ENCODE results near the gene MARCO. TPM values are rescaled to one million over a fixed set of nuclear protein-coding genes. Genes with fewer than 3 reads are reported as not detected.
A peak's percentile ranks its signal among the peaks of the same experiment; 100 is the strongest.
"Not testable (repeated sequence)": the region's sequence is repeated elsewhere in the genome, so short reads cannot be mapped to it uniquely, and the experiment has no call there.

Gene MARCO
- total RNA-seq, 1 experiment from 2014 or later: not detected

GRCh38 chr2:119028327-119029174 lies 86.6 kb downstream of the MARCO start:
- H2AFZ ChIP-seq (ENCODE audit: low read length): no peak overlapping the region
- TF ChIP-seq EZH2 (IDR thresholded peaks at IDR 0.05; ENCODE audit: low read length, unreplicated experiment) (no peak), EZH2phosphoT487 (IDR thresholded peaks at IDR 0.05; ENCODE audit: borderline replicate concordance, low read length) (no peak), CTCF (conservative IDR thresholded peaks at IDR 0.05; ENCODE audit: low read depth, low read length) (peak; percentile 82)
- no peaks in the 10 kb centered on the region for H3F3A ChIP-seq (ENCODE audit: low read length, unreplicated experiment)
- ChIA-PET POLR2A (ENCODE audit: unreplicated experiment) (no interaction called here), CTCF (no interaction called here)
- no peak overlapping the region for H3K4me3 ChIP-seq (ENCODE audit: low read length)
- H3K27ac ChIP-seq (ENCODE audit: low read length): no peak overlapping the region
- H3K4me1 ChIP-seq (ENCODE audit: insufficient read depth, low read length): no peaks in the 10 kb centered on the region
- no peaks in the 10 kb centered on the region for H3K9me2 ChIP-seq (replicated peaks; ENCODE audit: low read length)
- BruUV-seq (replicated peaks): no TSS peak
- no peak overlapping the region for H3K9ac ChIP-seq (ENCODE audit: low read length)
- no peaks in the 10 kb centered on the region for H3K9me3 ChIP-seq (ENCODE audit: low read length)
- no peak overlapping the region for H3K4me2 ChIP-seq (ENCODE audit: low read length)
- no peaks in the 10 kb centered on the region for H3K79me2 ChIP-seq (ENCODE audit: low read length)
- H3K36me3 ChIP-seq (ENCODE audit: low read depth, low read length): no peaks in the 10 kb centered on the region
- peak; percentile 63 for DNase-seq
- peaks cover 34% of the 10 kb centered on the region for H3K27me3 ChIP-seq (ENCODE audit: low read length)
- ATAC-seq: peak; percentile 74
- intact Hi-C loops (cut with micrococcal nuclease): loop anchor here (1.0 kb wide), 2 partner anchors 237 to 263 kb away; no protein-coding TSS in a partner anchor
- H4K20me1 ChIP-seq (ENCODE audit: low read length): no peaks in the 10 kb centered on the region

- Histone ChIP-seq H3K36me3 (ENCODE audit: low read depth, low read length) (no peaks in the 10 kb centered on the region), H3K79me2 (ENCODE audit: low read length) (no peaks in the 10 kb centered on the region), H3K9ac (ENCODE audit: low read length) (no peak overlapping the region), H3K27ac (ENCODE audit: low read length) (no peak overlapping the region), H3F3A (ENCODE audit: low read length, unreplicated experiment) (no peaks in the 10 kb centered on the region), H4K20me1 (ENCODE audit: low read length) (no peaks in the 10 kb centered on the region), H3K4me3 (ENCODE audit: low read length) (no peak overlapping the region), H3K4me2 (ENCODE audit: low read length) (no peak overlapping the region), H3K9me3 (ENCODE audit: low read length) (no peaks in the 10 kb centered on the region), H3K4me1 (ENCODE audit: insufficient read depth, low read length) (no peaks in the 10 kb centered on the region), H3K9me2 (replicated peaks; ENCODE audit: low read length) (no peaks in the 10 kb centered on the region), H2AFZ (ENCODE audit: low read length) (no peak overlapping the region), H3K27me3 (ENCODE audit: low read length) (peaks cover 27% of the 10 kb centered on the region)
- POLR2A ChIA-PET (ENCODE audit: unreplicated experiment): no interaction called here
- DNase-seq (no peak), ATAC-seq (no peak)
- intact Hi-C loops (cut with micrococcal nuclease): no loop called here
- CTCF ChIA-PET: no interaction called here
- TF ChIP-seq EZH2 (IDR thresholded peaks at IDR 0.05; ENCODE audit: low read length, unreplicated experiment): no peak
- TF ChIP-seq CTCF (conservative IDR thresholded peaks at IDR 0.05; ENCODE audit: low read depth, low read length): no peak
- TF ChIP-seq EZH2phosphoT487 (IDR thresholded peaks at IDR 0.05; ENCODE audit: borderline replicate concordance, low read length): no peak
- no TSS peak for BruUV-seq (replicated peaks)
Measured at GRCh38 chr2:119029297-119029696, 87.3 kb downstream of the MARCO start.

- BruUV-seq (replicated peaks); H3K4me3 ChIP-seq (ENCODE audit: low read length); H3K9ac ChIP-seq (ENCODE audit: low read length); H3K36me3 ChIP-seq (ENCODE audit: low read depth, low read length); H3F3A ChIP-seq (ENCODE audit: low read length, unreplicated experiment); H3K4me1 ChIP-seq (ENCODE audit: insufficient read depth, low read length); H3K27ac ChIP-seq (ENCODE audit: low read length); intact Hi-C loops (cut with micrococcal nuclease); H3K9me2 ChIP-seq (replicated peaks; ENCODE audit: low read length); H3K9me3 ChIP-seq (ENCODE audit: low read length); H3K4me2 ChIP-seq (ENCODE audit: low read length); POLR2A ChIA-PET (ENCODE audit: unreplicated experiment); DNase-seq; H4K20me1 ChIP-seq (ENCODE audit: low read length); CTCF ChIA-PET; H3K79me2 ChIP-seq (ENCODE audit: low read length); ATAC-seq; H2AFZ ChIP-seq (ENCODE audit: low read length): not testable (repeated sequence)
- peaks cover 46% of the 10 kb centered on the region for H3K27me3 ChIP-seq (ENCODE audit: low read length)
Measured at GRCh38 chr2:119037922-119038321, 95.9 kb downstream of the MARCO start.

Data from PC-3 (cell line).